HG02571 (cell line): ENCODE data around the gene SUMF2.
"Not testable (repeated sequence)": the region's sequence is repeated elsewhere in the genome, so short reads cannot be mapped to it uniquely, and the experiment has no call there.

ENCODE experiments used
- ATAC-seq: cut with Tn5 transposase; IDR thresholded peaks from one replicate; pipeline ENCODE4 v1.9.1; 2021; ENCODE audit warnings: mild to moderate bottlenecking, moderate library complexity; ENCODE audit not compliant: unreplicated experiment

Gene SUMF2

GRCh38 chr7:56105508-56105907, 41.4 kb downstream of the SUMF2 start:
- ATAC-seq: no peak

- peak; percentile 100 for ATAC-seq
Measured at GRCh38 chr7:56106108-56107073, 42.3 kb downstream of the SUMF2 start, which contains the start of gene CHCHD2. TSS of gene CHCHD2 (minus strand) at chr7:56106476. CDS start at chr7:56106413, 63 bp downstream.

- no peak for ATAC-seq
Measured at GRCh38 chr7:56107954-56108258, 43.8 kb downstream of the SUMF2 start.

- ATAC-seq: no peak
Measured at GRCh38 chr7:56110611-56111010, 46.5 kb downstream of the SUMF2 start.

GRCh38 chr7:56112244-56112643, 48.2 kb downstream of the SUMF2 start:
- not testable (repeated sequence) for ATAC-seq

- ATAC-seq: no peak
Measured at GRCh38 chr7:56115852-56116538, 51.9 kb downstream of the SUMF2 start, which contains the start of gene NUPR2. TSS of gene NUPR2 (minus strand) at chr7:56116417. CDS start at chr7:56116314, 103 bp downstream.

GRCh38 chr7:56121440-56121839, 57.4 kb downstream of the SUMF2 start:
- ATAC-seq: no peak

- no peak for ATAC-seq
Measured at GRCh38 chr7:56124981-56125380, 60.9 kb downstream of the SUMF2 start.

- ATAC-seq: no peak
Measured at GRCh38 chr7:56125831-56126230, 61.7 kb downstream of the SUMF2 start.

- no peak for ATAC-seq
Measured at GRCh38 chr7:56127241-56127975, 63.3 kb downstream of the SUMF2 start.
